AG04449 (cell line): ENCODE data around the gene OSBPL6.
A peak's percentile ranks its signal among the peaks of the same experiment; 100 is the strongest.

Source experiments
- CTCF ChIA-PET: fragments of 350-600 bp; formaldehyde crosslinking; extraction: SDS; loops from one replicate; lab custom pipeline; 2021; ENCODE audit warnings: antibody characterized with exemption; lab: Yijun Ruan, JAX
- POLR2A ChIA-PET: fragments of 400-600, 350-600 bp; formaldehyde crosslinking; extraction: SDS; loops from one replicate; lab custom pipeline; 2020; ENCODE audit warnings: antibody characterized with exemption, inconsistent platforms; lab: Yijun Ruan, JAX
- DNase-seq: peaks from one replicate; pipeline ENCODE4 v3.0.0-alpha.2; 2010; ENCODE audit warnings: low read depth, low spot score
- H3K4me3 ChIP-seq: 2 replicates; pipeline ENCODE4 v1.5.1; 2011; ENCODE audit warnings: low read depth, mild to moderate bottlenecking, control low read depth, low read length
- CTCF ChIP-seq: IDR thresholded peaks from one replicate; pipeline ENCODE4 v1.5.1; 2011; ENCODE audit warnings: mild to moderate bottlenecking, moderate library complexity, low read length, control low read depth, inconsistent platforms; ENCODE audit not compliant: insufficient read depth; ENCODE audit errors: missing control alignments

OSBPL6 gene

DNA sequence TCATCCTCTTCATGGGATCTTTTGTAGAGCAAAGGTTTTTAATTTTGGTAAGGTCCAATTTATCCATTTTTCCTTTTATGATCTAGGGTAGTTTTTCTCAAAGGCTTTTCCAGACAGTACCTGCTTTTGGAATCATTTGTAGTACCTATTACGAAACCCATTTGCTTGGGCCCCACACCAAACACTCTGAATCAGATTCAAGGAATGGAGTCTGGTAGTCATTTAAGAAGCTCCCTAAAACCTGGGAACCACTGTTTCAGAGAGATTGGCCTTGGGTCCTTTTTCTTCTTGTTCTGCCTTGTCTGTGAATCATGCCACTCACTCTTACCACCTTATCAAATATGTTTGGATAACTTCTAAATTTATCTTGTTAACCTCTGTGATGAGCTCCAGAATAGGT is 40.3 kb downstream of the OSBPL6 start:
- TF ChIP-seq CTCF, result no peak
- ChIA-PET POLR2A (no interaction called here), CTCF (no interaction called here)
- DNase-seq, result peak; percentile 19
- H3K4me3 ChIP-seq, result no peak overlapping the region

- POLR2A ChIA-PET, result no interaction called here
- no peak for TF ChIP-seq CTCF
- H3K4me3 ChIP-seq, result no peak overlapping the region
These were observed 43.3 kb downstream of the OSBPL6 start for GRCh38 chr2:178237488-178238153.

DNA sequence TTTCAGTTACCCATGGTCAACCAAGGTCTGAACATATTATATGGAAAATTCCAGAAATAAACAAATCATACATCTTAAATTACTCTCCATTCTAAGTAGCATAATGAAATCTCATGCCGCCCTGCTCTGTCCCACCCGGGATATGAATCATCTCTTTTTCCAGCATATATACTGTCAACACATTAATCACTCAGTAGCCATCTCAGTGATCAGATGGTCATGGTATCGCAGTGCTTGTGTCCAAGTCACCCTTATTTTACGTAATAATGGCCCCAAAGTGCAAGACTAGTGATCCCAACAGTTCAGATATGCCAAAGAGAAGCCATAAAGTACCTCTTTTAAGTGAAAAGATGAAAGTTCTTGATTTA is 43.8 kb downstream of the OSBPL6 start:
- CTCF ChIA-PET, result interaction anchor here (1.3 kb wide), 1 partner anchor 31 kb away, joined by 3 read pairs; no protein-coding TSS in a partner anchor
- POLR2A ChIA-PET, result no interaction called here
- DNase-seq, result no peak
- no peak for TF ChIP-seq CTCF
- H3K4me3 ChIP-seq, result no peak overlapping the region

More at GRCh38 chr2:178237488-178238153, 43.3 kb downstream of the OSBPL6 start:
- no peak for DNase-seq
- CTCF ChIA-PET, result interaction anchor here (1.3 kb wide), 1 partner anchor 30 kb away, joined by 3 read pairs; no protein-coding TSS in a partner anchor

DNA sequence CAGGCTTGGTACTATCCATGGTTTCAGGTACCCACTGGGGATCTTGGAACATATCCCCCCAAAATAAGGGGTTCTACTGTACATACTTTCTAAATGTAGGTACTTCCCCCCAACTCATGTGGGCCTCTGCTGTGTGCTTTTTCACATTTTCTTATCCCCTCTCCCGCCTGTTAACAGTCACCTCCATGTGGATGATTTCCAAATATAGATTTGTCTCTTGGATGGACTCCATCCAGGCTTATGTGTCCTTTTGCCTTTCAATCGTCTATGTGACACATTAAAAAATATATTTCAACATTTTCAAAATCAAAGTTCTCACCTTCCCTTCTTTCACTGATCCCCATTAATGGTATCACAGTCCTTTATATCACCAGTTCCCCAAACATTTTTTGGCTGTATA is 44.4 kb downstream of the OSBPL6 start:
- DNase-seq, result no peak
- CTCF ChIA-PET, result no interaction called here
- POLR2A ChIA-PET, result no interaction called here
- no peak for TF ChIP-seq CTCF
- no peak overlapping the region for H3K4me3 ChIP-seq

DNA sequence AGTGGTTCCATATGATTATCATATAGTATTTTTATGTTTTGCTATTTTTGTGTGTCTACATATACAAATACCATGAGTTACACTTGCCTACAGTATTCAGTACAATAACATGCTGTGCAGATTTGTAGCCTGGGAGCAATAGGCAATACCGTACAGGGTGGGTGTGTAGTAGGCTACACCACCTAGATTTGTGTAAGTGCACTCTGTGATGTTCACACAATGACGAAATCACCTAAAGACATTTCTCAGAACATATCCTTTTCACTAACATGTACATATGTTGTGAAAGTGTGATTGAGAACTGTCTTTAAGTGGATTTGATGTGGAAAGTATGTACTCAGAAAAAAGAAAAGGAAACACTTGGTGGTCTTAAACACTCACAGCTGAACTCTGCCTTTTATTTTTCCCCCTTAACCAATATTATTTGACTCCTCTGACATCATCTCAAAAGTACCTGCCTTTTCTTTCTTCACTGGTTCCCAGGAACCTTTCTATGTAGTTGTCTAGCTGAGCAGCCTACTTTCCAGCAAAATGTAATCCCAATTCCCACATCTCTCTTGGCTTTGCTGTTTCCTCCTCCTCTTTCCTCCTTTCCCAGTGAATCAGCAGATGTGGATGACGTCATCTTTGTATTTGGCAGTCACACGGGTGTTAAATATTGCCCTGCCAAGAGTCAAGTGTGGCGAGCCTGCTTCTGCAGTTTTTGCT is 47.7 kb downstream of the OSBPL6 start:
- peak; percentile 84 for DNase-seq
- no peak for TF ChIP-seq CTCF

GRCh38 chr2:178242552-178242883 is 48.2 kb downstream of the OSBPL6 start:
- H3K4me3 ChIP-seq, result no peak overlapping the region
- CTCF ChIA-PET, result interaction anchor here (0.8 kb wide), 1 partner anchor 10 kb away, joined by 3 read pairs; no protein-coding TSS in a partner anchor
- TF ChIP-seq CTCF, result no peak
- POLR2A ChIA-PET, result no interaction called here
- no peak for DNase-seq

More for the DNA sequence above, 47.7 kb downstream of the OSBPL6 start:
- no peak overlapping the region for H3K4me3 ChIP-seq
- ChIA-PET CTCF (interaction anchor here (0.8 kb wide), 1 partner anchor 10 kb away, joined by 3 read pairs; no protein-coding TSS in a partner anchor), POLR2A (no interaction called here)
